Measurements from ENCODE around the gene IFNA6.

Gene IFNA6

GRCh38 chr9:21331676-21332402, 18.8 kb downstream of the IFNA6 start:
- no peak for DNase-seq (ENCODE audit: low read depth in 2 of 2)

DNA sequence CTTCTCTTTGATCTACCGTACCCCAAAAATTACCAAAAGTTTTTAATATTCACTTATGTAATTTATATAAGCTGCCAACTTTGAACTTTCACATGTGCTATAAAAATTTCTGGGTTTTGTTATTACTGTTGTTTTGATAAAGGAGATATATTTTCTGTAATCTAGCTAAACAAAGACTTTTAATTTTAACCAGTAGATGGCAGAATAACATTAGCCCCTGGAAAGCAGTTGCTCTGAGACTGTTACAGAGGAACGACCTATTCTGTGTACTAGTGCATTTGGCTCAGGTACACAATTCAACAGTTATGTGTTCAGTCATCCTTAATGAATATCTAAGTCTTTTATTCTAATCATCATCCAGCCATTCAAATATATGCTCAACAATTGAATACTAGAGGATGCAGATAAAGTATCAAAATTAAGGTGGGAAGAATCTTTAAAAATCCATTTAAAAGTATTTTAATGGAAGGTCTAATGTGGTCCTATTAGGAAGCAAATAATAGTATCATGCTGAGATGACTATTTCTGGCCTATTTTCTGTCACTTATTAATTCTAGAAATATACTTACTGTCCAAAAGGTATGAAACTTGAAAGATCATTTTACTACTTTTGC, 24.1 kb downstream of the IFNA6 start:
- no peak for DNase-seq (ENCODE audit: low read depth in 2 of 2)

DNA sequence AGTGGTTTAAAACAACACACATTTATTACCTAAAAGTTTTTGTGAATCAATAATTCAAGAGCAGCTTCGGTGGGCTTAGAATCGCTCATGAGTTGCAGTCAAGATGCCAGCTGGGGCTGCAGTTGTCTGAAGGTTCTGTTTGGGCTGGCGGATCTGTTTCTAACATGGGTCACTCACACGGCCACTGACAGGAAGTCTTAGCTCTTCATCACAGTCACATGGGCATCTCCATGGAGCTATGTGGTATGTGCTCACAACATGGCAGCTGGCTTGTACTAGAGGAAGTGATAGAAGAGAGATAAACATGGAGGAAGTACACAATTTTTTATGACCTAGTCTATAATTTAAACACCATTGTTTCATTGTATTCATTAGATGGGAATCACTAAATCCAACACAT, 26.6 kb downstream of the IFNA6 start:
- no peak for DNase-seq (ENCODE audit: low read depth in 2 of 2)

DNA sequence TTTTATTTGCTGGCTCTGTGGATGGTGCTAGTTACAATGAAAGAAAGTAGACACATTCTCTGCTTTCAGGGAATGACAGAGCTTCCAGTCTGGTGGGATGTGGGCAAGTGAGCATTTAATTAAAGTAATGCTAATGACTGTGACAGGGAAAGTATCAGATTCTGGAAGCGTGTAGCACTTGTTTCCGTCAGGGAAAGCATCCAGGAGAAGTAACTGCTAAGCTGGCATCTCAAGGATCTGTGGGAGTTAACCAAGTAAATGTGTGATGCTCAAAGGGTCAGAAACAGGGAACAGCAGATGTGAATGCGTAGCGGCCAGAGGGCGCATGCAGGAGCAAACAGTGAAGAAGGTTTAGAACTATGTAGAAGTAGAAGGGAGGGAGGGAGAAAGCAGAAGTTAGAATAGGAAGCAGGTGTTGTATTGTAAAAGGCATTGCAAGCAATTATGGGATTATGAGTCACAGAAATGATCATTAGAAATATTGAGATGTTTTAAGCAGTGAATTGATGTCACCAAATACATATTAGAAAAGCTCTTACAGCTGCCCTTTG, 27.7 kb downstream of the IFNA6 start:
- no peak for DNase-seq (ENCODE audit: low read depth in 2 of 2)

GRCh38 chr9:21320465-21320864, 30.2 kb downstream of the IFNA6 start:
- DNase-seq (ENCODE audit: low read depth in 2 of 2), result no peak

DNA sequence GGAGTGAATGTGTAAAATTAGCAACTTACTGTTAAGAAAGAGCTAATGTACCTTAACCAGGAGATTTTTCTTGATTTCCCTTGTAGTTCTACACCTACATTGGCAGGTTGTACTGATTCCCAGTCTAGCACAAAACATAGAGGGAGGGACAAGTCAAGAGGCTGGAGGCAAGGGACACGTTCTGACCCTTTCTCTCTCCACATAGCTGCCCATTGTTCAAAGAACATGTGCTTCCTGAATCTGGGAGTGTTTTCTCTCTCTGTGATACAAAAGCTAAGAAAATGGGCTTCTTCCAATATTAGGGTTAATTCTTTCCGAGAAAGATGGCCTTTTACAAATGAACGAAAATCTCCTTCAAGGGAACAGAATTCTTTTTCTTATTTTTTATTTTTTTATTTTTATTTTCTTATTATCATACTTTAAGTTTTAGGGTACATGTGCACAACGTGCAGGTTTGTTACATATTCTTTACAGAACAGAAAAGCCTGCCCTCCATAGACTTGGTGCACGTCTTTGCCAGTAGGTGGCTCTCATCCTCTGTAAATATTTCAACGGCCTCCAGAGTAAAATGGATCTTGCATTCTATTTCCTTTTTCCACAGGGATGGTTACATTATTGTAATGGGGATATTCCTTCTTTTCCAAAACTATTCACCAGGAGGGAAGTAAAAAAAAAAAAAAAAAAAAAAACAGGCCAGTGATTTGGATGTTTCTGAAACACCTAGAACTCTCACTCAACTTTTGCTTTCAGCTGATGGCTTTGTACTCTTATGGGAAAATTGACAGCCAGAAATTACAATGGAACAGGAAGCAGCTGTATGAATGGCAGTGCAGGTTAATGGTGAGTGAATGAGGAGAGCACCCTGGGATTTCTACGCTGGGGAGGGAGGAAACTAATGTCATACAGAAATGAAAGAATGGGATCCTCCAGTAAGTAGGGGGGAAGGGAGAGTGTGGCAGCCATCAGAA, 32.4 kb downstream of the IFNA6 start:
- no peak for DNase-seq (ENCODE audit: low read depth in 2 of 2)

DNA sequence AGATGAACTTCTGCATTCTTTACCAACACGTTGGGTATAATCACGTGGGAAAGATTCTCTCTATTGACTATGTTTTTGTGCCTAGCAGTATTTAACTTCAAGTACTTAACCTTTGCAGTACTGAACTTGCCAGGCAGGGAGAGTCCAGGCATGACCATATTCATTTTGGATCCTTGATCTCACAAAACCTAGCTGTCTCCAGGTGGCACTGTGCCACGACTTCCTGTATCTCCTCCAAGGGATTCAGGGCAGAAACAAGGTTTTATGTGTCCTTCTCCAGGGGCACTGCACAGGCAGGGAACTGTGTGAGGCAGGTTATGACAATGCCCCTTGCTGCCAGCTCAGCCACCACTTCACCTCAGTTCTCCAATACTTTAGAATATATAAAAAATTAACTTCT, 33.8 kb downstream of the IFNA6 start:
- no peak for DNase-seq (ENCODE audit: low read depth in 2 of 2)

DNA sequence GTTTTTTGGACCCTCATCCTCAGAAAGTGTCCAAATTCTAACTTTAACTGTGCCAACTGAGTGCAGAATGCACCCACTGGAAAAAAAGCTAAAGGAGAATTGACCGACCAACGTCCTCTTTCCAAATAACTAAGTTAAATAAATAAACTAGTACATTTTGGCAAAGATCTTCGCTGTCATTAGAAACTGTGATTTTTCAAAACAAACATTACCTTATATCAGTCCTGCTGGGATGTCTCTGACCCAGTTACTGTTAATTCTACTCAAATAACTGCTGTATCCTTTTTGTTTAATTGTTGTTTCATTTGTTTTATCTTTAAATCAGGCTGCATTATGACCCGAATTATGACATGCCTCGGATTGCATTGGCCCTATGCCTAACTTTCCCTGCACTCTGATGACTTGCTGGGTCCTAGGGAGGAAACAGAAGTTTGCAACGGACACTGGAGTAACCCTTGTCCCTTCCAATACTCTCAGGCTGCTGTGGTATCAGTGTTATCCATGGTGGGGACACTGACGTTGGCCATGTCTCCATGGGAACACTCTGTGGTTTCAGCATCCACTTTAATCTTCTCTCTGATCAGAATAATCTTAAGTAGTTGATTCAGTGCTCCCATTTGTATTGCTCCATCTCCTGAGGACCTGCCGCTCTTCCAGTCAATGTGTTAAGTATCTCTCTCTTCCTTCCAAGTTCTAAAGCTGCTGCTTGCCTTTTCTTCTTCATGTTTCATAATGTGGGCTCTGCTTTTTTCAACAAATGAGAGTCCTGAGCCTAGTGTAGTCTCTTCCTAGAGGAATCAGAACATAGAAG, 34.5 kb downstream of the IFNA6 start:
- no peak for DNase-seq (ENCODE audit: low read depth in 2 of 2)

DNA sequence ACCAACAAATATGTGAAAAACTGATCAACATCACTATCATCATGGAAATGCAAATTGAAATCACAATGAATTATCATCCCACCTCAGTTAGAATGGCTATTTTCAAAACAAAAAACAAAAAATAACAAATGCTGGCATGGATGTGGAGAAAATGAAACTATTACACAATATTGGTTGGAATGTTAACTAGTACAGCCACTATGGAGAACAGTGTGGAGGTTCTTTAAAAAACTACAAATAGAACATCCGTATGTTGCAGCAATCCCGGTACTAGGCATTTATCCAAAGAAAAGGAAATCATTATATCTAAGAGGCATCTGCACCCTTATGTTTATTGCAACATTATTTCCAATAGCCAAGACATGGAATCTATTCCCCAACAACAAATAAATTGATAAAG, 36.5 kb downstream of the IFNA6 start:
- no peak for DNase-seq (ENCODE audit: low read depth in 2 of 2)

DNA sequence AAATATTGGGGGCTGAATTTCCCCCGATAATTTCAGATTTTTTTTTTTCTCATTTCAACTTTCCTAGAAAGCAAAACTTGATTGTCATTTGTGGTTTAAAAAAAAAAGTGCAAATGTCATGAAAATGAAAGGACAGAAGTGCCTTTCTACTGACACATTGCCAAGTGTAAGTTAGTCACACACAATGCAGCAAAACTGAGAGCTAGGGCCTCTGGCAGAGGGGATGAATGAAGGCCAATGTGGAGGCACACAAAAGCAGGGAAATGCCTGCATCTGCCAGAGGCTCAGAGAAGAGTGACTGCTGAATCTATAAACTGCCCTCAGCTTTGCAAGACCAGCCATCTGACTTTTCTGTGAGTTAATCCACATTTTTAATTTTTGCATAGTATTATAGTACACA, 38.8 kb downstream of the IFNA6 start:
- no peak for DNase-seq (ENCODE audit: low read depth in 2 of 2)

DNA sequence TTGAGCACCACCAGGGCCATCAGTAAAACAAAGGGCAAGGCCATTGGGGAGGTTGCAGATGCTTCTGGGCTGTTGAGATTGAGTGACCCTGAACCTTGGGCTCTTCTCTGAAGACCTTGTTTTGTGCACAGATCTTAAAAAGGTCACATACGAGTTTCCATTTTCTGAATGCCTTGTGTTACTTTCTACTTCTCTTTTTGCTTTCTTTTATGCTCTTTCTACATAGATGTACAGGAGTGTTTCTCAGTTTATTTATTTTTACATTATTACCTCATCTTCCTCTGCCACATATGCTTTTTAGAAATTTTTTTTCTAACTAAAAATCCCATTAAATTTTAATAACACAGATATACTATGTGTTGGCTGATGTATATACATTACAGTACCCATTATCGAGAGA, 45.5 kb downstream of the IFNA6 start, which contains the start of gene IFNA5:
Gene IFNA5 (minus strand): TSS at position 101 of the 400 bp plus-strand sequence. CDS start 57 bp downstream, at position 44.
- DNase-seq (ENCODE audit: low read depth in 2 of 2), result no peak

Data from stimulated activated CD4-positive, alpha-beta T cell treated with anti-CD3 and anti-CD28 coated beads, Interleukin-4, amount 100 ng/mL, for 48 hours (primary cell).